SK-N-MC (cell line): ENCODE results near the gene KCTD16.

Experiments used
- EZH2 ChIP-seq: fragments of 200-600 bp; sonication (generic); IDR thresholded peaks from one replicate; pipeline ENCODE4 v1.6.1; 2017; ENCODE audit warnings: antibody characterized with exemption
- FOXP2 ChIP-seq: optimal IDR thresholded peaks from 2 replicates; pipeline ENCODE3; 2011; ENCODE audit warnings: mild to moderate bottlenecking, moderate library complexity; ENCODE audit not compliant: insufficient read depth; ENCODE audit errors: extremely low read length, control extremely low read depth
- POLR2AphosphoS5 ChIP-seq: IDR thresholded peaks from 2 replicates; pipeline ENCODE4 v1.6.1; 2012; ENCODE audit warnings: mild to moderate bottlenecking, low read depth, low read length, borderline replicate concordance

DNA sequence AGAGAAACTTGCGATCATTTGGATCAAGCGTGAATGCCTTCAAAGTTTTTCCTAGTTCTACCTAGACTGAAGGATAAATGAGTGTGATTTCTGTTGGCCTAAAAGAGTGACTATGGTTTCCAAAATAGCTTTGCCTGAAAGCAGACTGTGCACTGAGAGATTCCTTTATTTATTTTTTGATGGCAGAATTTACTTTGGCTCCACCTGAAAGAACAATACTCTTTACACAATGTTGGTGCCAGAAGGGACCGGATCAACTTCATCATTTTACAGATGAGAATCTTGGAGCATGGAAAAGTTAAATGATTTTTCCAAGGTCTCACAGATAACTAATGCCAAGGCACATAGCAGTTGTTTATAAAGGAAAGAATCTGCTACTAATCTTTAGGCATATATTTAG, 199.6 kb downstream of the KCTD16 start:
- TF ChIP-seq EZH2 (no peak), POLR2AphosphoS5 (no peak), FOXP2 (no peak)
